Activated CD4-positive, alpha-beta T cell treated with anti-CD3 and anti-CD28 coated beads, Interleukin-2, Interleukin-4, amounts not matched to agents 100 ng/mL and 50 ng/mL, durations not matched to agents 16 hours and 8 hours (primary cell): ENCODE data around the gene ERVK3-1.

Experiments used
- DNase-seq: peaks from one replicate; pipeline ENCODE4 v3.0.0-alpha.2; 2020; ENCODE audit warnings: low spot score

The ERVK3-1 gene

DNA sequence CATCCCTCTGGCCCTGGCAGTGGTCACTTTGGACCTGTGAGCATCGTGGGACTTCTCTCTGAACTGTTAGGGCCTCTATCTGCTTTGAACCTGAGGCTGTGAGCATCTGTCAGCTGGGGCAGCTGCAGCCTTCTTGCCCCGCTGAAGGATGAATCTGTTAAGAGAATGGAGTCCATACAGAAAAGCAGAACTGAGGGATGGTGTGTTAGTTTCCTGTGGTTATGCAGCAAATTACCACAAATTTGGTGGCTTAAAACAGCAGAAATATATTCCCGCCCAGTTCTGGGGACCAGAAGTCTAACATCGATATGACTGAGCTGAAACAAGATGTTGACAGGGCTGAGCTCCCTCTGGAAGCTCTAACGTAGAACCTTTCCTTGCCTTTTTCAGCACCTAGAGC is 59.0 kb downstream of the ERVK3-1 start:
- no peak for DNase-seq
